Stomach (tissue), 9 donors: ENCODE results near the gene FAM20C. TPM values are rescaled to one million over a fixed set of nuclear protein-coding genes. Genes with fewer than 3 reads are reported as not detected.
A peak's percentile ranks its signal among the peaks of the same experiment; 100 is the strongest.

Source experiments
- DNase-seq, 2 donors: peaks; one replicate each; pipeline versions ENCODE4 v3.0.0 to v3.0.0-alpha.2; 2013 to 2019
- H3K27ac ChIP-seq, 5 donors: fragments of 200-600 bp in 4 of 5; sonication (generic) in 4 of 5; one replicate each; pipeline ENCODE4 v1.5.1; 2013 to 2019; ENCODE audit warnings: mild to moderate bottlenecking in 1 of 5, moderate library complexity in 1 of 5
- H3K27me3 ChIP-seq, 3 donors: fragments of 200-600 bp; sonication (generic); one replicate each; pipeline ENCODE4 v1.5.1; 2017 to 2019; ENCODE audit warnings: mixed run types in 1 of 3
- H3K36me3 ChIP-seq, 4 donors: fragments of 200-600 bp; sonication (generic); 1 replicate in 3 of 4; 2 replicates in 1 of 4; pipeline ENCODE4 v1.5.1; 2016 to 2019
- H3K4me1 ChIP-seq, 4 donors: fragments of 200-600 bp; sonication (generic); one replicate each; pipeline ENCODE4 v1.5.1; 2016 to 2019
- H3K4me3 ChIP-seq, 4 donors: fragments of 200-600 bp; sonication (generic) in 3 of 4; one replicate each; pipeline ENCODE4 v1.5.1; 2016 to 2019; ENCODE audit warnings: mild to moderate bottlenecking in 1 of 4
- H3K9me3 ChIP-seq, 4 donors: fragments of 200-600 bp; sonication (generic); one replicate each; pipeline ENCODE4 v1.5.1; 2016 to 2019
- EP300 ChIP-seq: sonication (generic); formaldehyde crosslinking; IDR thresholded peaks from one replicate; pipeline ENCODE4 v1.6.1; 2017; ENCODE audit warnings: antibody characterized with exemption
- POLR2A ChIP-seq, 4 donors: fragments of 450-650 bp; IDR thresholded peaks; one replicate each; pipeline ENCODE4 v1.6.1; 2016; ENCODE audit warnings: antibody characterized with exemption in 4 of 4, control low read depth in 2 of 4, mild to moderate bottlenecking in 1 of 4, moderate library complexity in 1 of 4
- POLR2AphosphoS5 ChIP-seq, 3 donors: sonication (generic); formaldehyde crosslinking; IDR thresholded peaks; one replicate each; pipeline ENCODE4 v1.6.1; 2016; ENCODE audit warnings: antibody characterized with exemption in 3 of 3
- WGBS, 5 donors: extraction: QIAGEN DNeasy Blood & Tissue Kit in 3 of 5; methylation state at CpG; one replicate each; pipeline versions ENCODE4 v1.1.5 to v1.1.7; 2013 to 2018; 5-methylcytosine and 5-hydroxymethylcytosine counted together
- intact Hi-C: fragments of 100-400 bp; cut with DNase I; formaldehyde crosslinking; loops from one replicate; pipeline ENCODE4 v1.15.1; 2023; ENCODE audit warnings: low total_unique reads
- polyA plus RNA-seq, 3 donors: library from polyadenylated mRNA; stranded (reverse); fragments of 200-250 nt; gene quantifications; one replicate each; pipeline ENCODE4 v1.2.3, GENCODE V29; 2013
- total RNA-seq, 5 donors: library from RNA; depleted of rRNA; stranded (reverse); fragments of >200 nt; gene quantifications; one replicate each; pipeline versions ENCODE4 v1.1.0 to v1.2.3, GENCODE V29; 2014 to 2016
- TF ChIP-seq, protein P1 (sequence below), 7 experiments: fragments of 450-650 bp in 4 of 7; fragments of 200-600 bp in 3 of 7; sonication (generic) in 3 of 7; IDR thresholded peaks; one replicate each; pipeline ENCODE4 v1.5.1; 2016 to 2019; ENCODE audit warnings: antibody characterized with exemption in 7 of 7, control low read depth in 2 of 7, mild to moderate bottlenecking in 1 of 7
- donor health status: healthy with polysubstance abuse.
- donor health status: Bipolar disorder and iron deficiency.
- donor health status: healthy.

The FAM20C gene
- total and polyA plus RNA-seq, 8 donors, result 19.1 to 89.8 (median 34.5) TPM

- 93 to 97% (median 95%) methylated on average over 15 to 25 of the region's 25 CpGs for WGBS, 5 donors
Observed at GRCh38 chr7:282621-283020, 90.2 kb downstream of the FAM20C start.

DNA sequence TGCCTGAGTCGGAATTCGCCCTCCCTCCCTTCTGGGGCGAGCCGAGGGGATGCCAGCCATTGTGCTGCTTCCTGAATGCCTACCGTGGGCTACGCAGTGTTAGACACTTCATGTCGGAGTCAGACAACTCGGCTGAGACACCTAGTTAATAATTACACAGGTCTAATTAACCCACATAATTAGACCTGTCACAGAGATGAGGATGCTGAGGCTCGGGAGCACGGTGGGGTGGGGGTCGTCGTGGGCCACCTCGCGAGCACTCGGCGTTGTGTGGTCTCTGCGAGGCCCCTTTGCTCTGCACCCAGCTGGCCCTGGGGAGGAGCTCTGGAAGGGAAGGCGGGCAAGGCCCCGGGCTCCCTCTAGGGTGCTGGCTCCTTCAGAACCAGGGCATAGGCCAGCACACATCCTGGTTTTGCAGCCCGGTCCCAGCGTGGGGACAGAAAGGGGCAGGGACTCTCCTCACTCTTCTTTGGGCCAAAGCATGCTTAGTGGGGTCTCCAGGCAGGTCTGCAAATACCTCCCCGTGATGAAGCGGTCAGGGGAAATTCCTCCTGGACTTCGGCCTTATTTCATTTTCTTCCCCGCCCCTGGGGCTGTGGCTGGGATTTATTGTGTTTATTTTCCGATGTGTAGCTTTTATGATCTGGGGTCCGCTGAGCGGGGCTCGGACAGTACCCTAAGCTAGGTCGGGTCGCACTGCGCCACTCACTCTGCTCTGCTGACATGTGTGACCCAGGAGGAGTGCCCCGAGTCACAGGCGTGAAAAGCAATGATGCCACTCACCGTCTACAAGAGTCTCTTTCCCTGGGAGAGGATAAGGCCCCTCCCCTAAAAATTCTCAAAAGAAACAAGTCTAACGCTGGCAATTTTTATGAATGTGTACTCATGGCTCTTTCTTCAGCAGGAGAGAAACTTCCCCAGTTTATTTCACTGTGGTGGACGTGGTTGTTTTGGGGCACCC lies 92.7 kb downstream of the FAM20C start:
- DNase-seq, result peak in 1 of 2 donors; percentile 26
- intact Hi-C loops, result no loop called here
- Histone ChIP-seq H3K4me3 (no peak overlapping the region), H3K27ac (no peak overlapping the region), H3K4me1 (peaks cover 4 to 10% (median 7%) of the 10 kb centered on the region in 4 donors), H3K36me3 (no peaks in the 10 kb centered on the region), H3K9me3 (no peaks in the 10 kb centered on the region), H3K27me3 (peaks cover 12 to 76% (median 22%) of the 10 kb centered on the region in 3 donors)
- WGBS, 5 donors, result 45 to 75% (median 54%) methylated on average over 37 of the region's 37 CpGs
- TF ChIP-seq POLR2AphosphoS5 (IDR thresholded peaks at IDR 0.05) (no peak), POLR2A (IDR thresholded peaks at IDR 0.05) (no peak), EP300 (no peak)
- TF ChIP-seq, protein P1, sequence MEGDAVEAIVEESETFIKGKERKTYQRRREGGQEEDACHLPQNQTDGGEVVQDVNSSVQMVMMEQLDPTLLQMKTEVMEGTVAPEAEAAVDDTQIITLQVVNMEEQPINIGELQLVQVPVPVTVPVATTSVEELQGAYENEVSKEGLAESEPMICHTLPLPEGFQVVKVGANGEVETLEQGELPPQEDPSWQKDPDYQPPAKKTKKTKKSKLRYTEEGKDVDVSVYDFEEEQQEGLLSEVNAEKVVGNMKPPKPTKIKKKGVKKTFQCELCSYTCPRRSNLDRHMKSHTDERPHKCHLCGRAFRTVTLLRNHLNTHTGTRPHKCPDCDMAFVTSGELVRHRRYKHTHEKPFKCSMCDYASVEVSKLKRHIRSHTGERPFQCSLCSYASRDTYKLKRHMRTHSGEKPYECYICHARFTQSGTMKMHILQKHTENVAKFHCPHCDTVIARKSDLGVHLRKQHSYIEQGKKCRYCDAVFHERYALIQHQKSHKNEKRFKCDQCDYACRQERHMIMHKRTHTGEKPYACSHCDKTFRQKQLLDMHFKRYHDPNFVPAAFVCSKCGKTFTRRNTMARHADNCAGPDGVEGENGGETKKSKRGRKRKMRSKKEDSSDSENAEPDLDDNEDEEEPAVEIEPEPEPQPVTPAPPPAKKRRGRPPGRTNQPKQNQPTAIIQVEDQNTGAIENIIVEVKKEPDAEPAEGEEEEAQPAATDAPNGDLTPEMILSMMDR (IDR thresholded peaks at IDR 0.05), result no peak

More at GRCh38 chr7:282621-283020, 90.2 kb downstream of the FAM20C start:
- no peaks in the 10 kb centered on the region for H3K36me3 ChIP-seq
- no peaks in the 10 kb centered on the region for H3K4me1 ChIP-seq
- H3K27ac ChIP-seq, result no peak overlapping the region
- TF ChIP-seq POLR2AphosphoS5 (IDR thresholded peaks at IDR 0.05) (no peak), POLR2A (IDR thresholded peaks at IDR 0.05) (no peak), EP300 (no peak)
- TF ChIP-seq, protein P1 (IDR thresholded peaks at IDR 0.05), result no peak
- H3K9me3 ChIP-seq, result no peaks in the 10 kb centered on the region
- H3K4me3 ChIP-seq, result no peak overlapping the region
- H3K27me3 ChIP-seq, result peaks cover 0 to 56% (median 5%) of the 10 kb centered on the region in 3 donors
- intact Hi-C loops, result no loop called here
- no peak for DNase-seq

- no peak overlapping the region for H3K27ac ChIP-seq
- no peaks in the 10 kb centered on the region for H3K9me3 ChIP-seq
- peaks cover 18 to 76% (median 29%) of the 10 kb centered on the region in 3 donors for H3K27me3 ChIP-seq
- no peaks in the 10 kb centered on the region for H3K36me3 ChIP-seq
- TF ChIP-seq, protein P1 (IDR thresholded peaks at IDR 0.05), result no peak
- no peak for TF ChIP-seq EP300
- no peak for TF ChIP-seq POLR2A (IDR thresholded peaks at IDR 0.05)
- no peak for TF ChIP-seq POLR2AphosphoS5 (IDR thresholded peaks at IDR 0.05)
- H3K4me3 ChIP-seq, result no peak overlapping the region
- peaks cover 11 to 17% (median 14%) of the 10 kb centered on the region in 4 donors for H3K4me1 ChIP-seq
- intact Hi-C loops, result no loop called here
- 80 to 89% (median 85%) methylated on average over 16 of the region's 16 CpGs for WGBS, 5 donors
- no peak for DNase-seq
Observed at GRCh38 chr7:285731-286130, 93.4 kb downstream of the FAM20C start.

- WGBS, 5 donors, result 83 to 95% (median 91%) methylated on average over 18 of the region's 18 CpGs
- no peak overlapping the region for H3K27ac ChIP-seq
- H3K4me3 ChIP-seq, result no peak overlapping the region
- DNase-seq, result no peak
- H3K27me3 ChIP-seq, result peaks cover 21 to 82% (median 34%) of the 10 kb centered on the region in 3 donors
- intact Hi-C loops, result no loop called here
- no peaks in the 10 kb centered on the region for H3K9me3 ChIP-seq
- no peaks in the 10 kb centered on the region for H3K36me3 ChIP-seq
- H3K4me1 ChIP-seq, result peaks cover 14 to 22% (median 16%) of the 10 kb centered on the region in 4 donors
- TF ChIP-seq EP300 (no peak), POLR2A (IDR thresholded peaks at IDR 0.05) (no peak), POLR2AphosphoS5 (IDR thresholded peaks at IDR 0.05) (no peak)
- TF ChIP-seq, protein P1 (IDR thresholded peaks at IDR 0.05), result no peak
Observed at GRCh38 chr7:286266-286665, 93.9 kb downstream of the FAM20C start.
